NCI-H146 (cell line): ENCODE measurements around the gene CSRP2.

Source experiments
- DNase-seq: peaks from one replicate; lab custom pipeline; 2025; lab: John Stamatoyannopoulos, UW

CSRP2 gene

DNA sequence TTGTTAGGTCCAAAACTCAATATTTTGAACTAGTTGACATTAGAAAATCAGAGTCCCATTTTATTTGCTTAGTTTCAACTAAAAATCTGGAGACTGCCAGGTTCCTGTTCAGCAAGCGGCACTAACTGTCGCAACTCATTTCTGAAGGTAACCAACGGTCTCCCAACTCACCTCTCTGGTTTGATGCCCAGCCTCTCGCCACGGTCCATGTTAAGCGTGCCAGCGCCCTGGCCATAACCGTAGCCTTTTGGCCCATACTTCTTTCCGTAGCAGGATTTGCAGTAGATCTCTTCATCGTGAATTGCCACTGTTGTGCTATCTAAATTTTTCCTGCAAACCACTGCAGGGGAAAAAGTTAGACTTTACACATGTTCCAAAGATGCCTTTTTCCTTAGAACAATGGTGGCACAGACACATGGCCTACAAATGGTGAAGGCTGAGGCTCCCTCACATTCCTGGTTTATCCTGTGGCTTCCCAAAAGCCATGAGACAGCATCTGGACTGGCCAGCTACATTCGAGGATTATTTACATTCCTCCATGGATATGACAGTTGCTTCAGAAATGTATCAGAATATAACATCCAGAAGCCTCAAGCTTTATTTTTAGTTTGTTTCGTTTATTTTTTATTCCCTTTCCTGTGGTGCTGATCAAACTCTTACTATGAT lies 15.7 kb downstream of the CSRP2 start:
- no peak for DNase-seq

GRCh38 chr12:76860256-76860655 lies 18.6 kb downstream of the CSRP2 start:
- DNase-seq, result no peak

- DNase-seq, result no peak
Observed at GRCh38 chr12:76859611-76860010, 19.2 kb downstream of the CSRP2 start.

DNA sequence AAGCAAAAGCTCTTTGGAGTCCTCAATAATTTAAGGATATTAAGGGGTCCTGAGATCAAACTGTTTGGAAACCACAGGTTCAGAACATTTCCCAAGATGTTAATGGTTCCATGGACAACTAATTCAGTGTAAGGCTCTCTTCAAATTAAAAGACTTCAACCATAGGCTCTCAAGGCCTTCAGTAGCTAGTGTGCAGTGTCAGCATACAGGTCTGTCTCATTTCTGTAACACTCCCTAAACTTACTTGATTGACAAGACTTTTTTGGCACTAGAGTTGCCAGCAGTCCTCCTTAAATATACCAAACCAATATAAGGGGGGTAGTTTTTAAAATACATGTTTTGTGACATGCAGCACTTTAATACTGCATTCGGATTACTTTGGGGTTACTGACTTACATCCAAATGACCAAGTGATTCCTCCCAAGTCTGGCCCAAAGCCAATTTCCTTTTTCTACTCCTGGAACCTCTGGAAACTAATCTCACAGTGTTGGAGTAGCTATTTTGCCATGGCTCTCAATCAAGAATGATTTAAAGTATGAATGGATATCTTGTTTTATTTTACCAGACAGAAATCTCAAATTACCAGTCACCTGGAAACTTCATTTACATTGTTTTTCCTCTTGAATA lies 22.7 kb downstream of the CSRP2 start:
- DNase-seq, result no peak

GRCh38 chr12:76855271-76855670 lies 23.5 kb downstream of the CSRP2 start:
- DNase-seq, result no peak

DNA sequence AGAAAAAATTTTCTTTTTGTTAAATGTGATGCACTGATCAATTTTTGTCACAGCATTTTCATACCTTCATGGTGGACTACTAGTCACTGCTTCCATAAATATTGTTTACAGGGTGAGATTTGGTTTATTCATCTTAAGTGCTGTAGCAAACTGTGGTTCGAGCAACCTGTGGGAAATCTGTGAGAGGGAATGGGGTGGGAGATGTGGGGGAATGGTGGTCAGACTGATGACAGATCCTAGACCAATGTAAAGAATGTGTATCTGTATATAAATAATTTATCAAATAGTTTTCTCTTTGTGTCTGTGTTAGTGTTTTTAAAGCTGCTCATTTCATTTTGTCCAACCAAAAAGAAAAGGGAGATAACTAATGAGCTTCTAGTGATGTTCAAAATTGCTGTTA lies 26.7 kb downstream of the CSRP2 start:
- DNase-seq, result no peak

DNA sequence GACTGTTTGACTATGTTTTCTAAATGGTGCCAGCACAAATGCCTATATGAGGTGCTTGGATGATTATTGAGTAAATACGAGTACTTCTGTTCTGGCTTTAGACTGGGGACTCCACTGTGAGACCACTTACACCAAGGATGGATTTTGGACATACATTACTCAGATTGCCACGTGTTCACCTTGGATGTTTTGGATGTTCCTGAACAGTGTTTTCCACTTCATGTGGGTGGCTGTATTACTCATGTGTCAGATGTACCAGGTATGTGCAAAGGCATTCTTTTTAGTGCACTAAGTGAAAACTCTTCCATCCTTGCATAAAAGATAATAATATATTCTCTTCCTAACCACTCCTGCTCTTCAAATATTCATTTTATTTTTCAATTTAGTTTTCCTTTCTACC lies 30.7 kb downstream of the CSRP2 start:
- no peak for DNase-seq

- no peak for DNase-seq
Observed at GRCh38 chr12:76847260-76847659, 31.6 kb downstream of the CSRP2 start.

GRCh38 chr12:76836633-76837032 lies 42.2 kb downstream of the CSRP2 start:
- no peak for DNase-seq

- DNase-seq, result no peak
Observed at GRCh38 chr12:76830436-76830835, 48.4 kb downstream of the CSRP2 start.

DNA sequence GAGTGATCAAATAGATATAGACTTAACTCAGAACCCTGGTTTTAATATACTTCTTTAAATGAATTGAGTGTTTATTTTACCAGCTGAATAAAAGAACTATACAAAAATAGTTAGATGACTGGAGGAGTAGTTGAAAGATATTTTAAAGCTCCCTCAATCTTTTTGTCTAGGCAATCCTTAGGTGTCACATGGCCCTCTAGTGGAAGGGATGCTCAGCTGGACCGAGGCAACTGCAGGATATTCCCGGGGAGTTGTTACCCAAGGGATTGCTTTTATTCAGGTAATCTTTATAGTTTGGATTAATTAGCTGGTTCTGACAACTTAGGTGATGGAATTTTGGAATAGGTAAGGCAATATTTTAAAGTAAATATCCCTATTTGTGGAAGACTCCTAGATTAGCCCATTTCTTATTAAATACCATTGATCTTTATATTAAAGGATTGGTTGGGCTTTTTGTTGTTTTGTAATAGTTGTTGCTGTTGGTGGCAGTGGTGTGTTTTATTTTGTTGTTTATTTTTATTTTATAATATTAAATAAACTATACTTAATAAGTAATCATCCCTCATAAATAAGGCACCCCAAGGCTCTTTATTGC lies 57.8 kb downstream of the CSRP2 start:
- peak; percentile 35 for DNase-seq

GRCh38 chr12:76813972-76814371 lies 64.8 kb downstream of the CSRP2 start:
- no peak for DNase-seq

DNA sequence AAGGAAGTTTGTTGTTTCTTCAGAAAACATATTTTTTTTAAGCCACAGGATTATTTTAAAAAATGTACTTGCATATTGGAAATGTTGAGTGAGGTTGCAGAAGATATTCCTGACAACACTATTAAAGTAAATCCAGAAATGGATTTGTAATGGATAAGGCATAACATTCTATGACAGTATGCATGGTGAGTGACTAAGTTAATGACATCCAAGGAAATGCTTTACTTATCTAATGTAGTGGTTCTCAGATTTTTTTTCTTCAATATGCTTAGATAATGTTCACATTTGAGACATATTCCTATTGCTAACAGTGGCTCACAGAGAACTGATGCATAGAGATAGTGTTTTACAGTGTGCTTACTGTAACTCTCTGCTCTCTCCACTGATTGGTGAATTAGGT lies 65.6 kb downstream of the CSRP2 start:
- no peak for DNase-seq

DNA sequence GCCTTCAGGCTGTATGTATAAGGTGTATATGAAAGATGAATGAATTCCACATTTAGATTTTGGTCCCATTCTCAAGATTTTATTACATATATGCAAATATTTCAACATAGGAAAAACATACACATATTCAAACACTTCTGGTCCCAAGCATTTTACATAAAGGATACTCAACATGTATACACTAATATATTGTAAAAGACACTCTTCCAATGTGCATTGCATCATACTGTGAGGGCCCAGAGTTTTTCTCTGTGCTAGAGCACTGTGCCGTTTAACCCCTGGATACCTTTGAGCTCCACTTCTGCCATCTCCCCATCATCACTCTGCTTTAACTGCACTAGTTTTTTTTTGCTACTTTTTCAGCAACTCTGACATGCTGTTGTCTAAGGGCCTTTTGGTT lies 66.8 kb downstream of the CSRP2 start:
- no peak for DNase-seq

GRCh38 chr12:76810671-76811419 lies 68.0 kb downstream of the CSRP2 start:
- no peak for DNase-seq
